Testis (tissue), 3 donors: Measurements from ENCODE around the gene ERICH3. TPM values are rescaled to one million over a fixed set of nuclear protein-coding genes. Genes with fewer than 3 reads are reported as not detected.

Experiments used
- DNase-seq: peaks from one replicate; pipeline ENCODE4 v3.0.0-alpha.2; 2019
- H3K27ac ChIP-seq, 2 donors: fragments of 200-600 bp; sonication (generic); one replicate each; pipeline ENCODE4 v1.5.1; 2019
- H3K27me3 ChIP-seq: fragments of 200-600 bp; sonication (generic); one replicate; pipeline ENCODE4 v1.5.1; 2019
- H3K36me3 ChIP-seq: fragments of 200-600 bp; sonication (generic); one replicate; pipeline ENCODE4 v1.5.1; 2017; ENCODE audit warnings: low read depth; ENCODE audit errors: missing control alignments
- H3K4me1 ChIP-seq: fragments of 200-600 bp; sonication (generic); one replicate; pipeline ENCODE4 v1.5.1; 2019
- H3K4me3 ChIP-seq, 2 donors: fragments of 200-600 bp; sonication (generic); one replicate each; pipeline ENCODE4 v1.5.1; 2017 to 2019
- H3K9me3 ChIP-seq: fragments of 200-600 bp; sonication (generic); one replicate; pipeline ENCODE4 v1.5.1; 2017
- POLR2A ChIP-seq: fragments of 450-650 bp; IDR thresholded peaks from one replicate; pipeline ENCODE4 v1.6.1; 2017; ENCODE audit warnings: antibody characterized with exemption, mild to moderate bottlenecking, moderate library complexity
- WGBS, 2 donors: methylation state at CpG; one replicate each; pipeline ENCODE4 v1.1.5; 2018; 5-methylcytosine and 5-hydroxymethylcytosine counted together
- intact Hi-C: fragments of 100-400 bp; cut with DNase I; formaldehyde crosslinking; loops from one replicate; pipeline ENCODE4 v1.15.1; 2023; ENCODE audit warnings: low total_unique reads
- polyA plus RNA-seq: library from polyadenylated mRNA; stranded (reverse); fragments of 350-450 nt; fragmentation: Illumina TruSeq; extraction: RNeasy Lipid Tissue Mini Kit (QIAGEN cat#74804); gene quantifications from one replicate; pipeline ENCODE4 v1.2.3, GENCODE V29; 2014; ENCODE audit warnings: low read depth, low replicate concordance; ENCODE audit not compliant: insufficient read depth
- total RNA-seq, 2 donors: library from RNA; depleted of rRNA; stranded (reverse); fragments of >200 nt; gene quantifications; one replicate each; pipeline ENCODE4 v1.2.3, GENCODE V29; 2016
- TF ChIP-seq, protein P1 (sequence below), 3 experiments: fragments of 450-650 bp in 2 of 3; fragments of 200-600 bp in 1 of 3; sonication (generic) in 1 of 3; IDR thresholded peaks; one replicate each; pipeline ENCODE4 v1.5.1; 2016 to 2019; ENCODE audit warnings: antibody characterized with exemption in 3 of 3, mild to moderate bottlenecking in 2 of 3, moderate library complexity in 1 of 3

The ERICH3 gene
- total and polyA plus RNA-seq, 3 donors from 2014 or later = 19.5 to 78.8 (median 35.7) TPM

DNA sequence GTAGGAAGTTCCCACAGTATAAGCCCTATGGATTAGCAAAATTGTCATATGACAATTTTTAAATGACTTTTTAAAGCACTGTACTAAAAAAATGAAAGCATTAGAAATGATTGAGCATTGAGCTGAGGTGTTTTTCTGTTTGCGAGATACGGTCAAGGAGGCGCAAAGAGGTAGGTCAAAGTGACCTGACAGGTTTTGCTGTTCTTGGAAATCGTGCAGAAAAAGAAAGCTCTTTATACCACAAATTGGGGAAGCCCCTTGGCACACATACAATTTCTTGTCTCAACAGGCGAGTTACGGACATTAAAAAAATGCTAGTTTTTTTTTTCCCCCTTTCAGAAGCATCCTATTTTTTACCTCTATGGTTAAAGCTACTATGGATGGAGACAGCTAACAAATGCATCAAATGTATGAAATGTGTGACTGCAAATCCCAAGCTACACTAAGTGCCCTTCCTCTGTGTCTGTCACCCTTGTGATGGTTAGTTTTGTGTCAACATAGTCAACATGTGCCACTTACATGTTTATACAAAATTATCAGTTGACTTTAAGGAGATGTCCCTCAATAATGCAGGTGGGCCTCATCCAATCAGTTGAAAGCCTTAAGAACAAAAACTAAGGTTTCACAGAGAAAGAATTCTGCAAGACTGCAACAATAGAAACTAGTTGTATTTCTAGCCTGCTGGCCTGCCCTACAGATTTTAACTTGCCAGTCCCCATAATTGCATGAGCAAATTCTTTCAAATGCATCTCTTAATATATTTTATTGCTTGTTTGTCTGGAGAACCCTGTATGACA, 30.0 kb upstream of the ERICH3 start:
- intact Hi-C loops = no loop called here
- DNase-seq = no peak
- H3K9me3 ChIP-seq = no peaks in the 10 kb centered on the region
- no peak overlapping the region for H3K27ac ChIP-seq
- 93 to 96% methylated on average over 6 of the region's 6 CpGs for WGBS, 2 donors
- H3K36me3 ChIP-seq = no peaks in the 10 kb centered on the region
- no peaks in the 10 kb centered on the region for H3K4me1 ChIP-seq
- H3K27me3 ChIP-seq = no peaks in the 10 kb centered on the region
- TF ChIP-seq POLR2A = no peak
- TF ChIP-seq, protein P1, sequence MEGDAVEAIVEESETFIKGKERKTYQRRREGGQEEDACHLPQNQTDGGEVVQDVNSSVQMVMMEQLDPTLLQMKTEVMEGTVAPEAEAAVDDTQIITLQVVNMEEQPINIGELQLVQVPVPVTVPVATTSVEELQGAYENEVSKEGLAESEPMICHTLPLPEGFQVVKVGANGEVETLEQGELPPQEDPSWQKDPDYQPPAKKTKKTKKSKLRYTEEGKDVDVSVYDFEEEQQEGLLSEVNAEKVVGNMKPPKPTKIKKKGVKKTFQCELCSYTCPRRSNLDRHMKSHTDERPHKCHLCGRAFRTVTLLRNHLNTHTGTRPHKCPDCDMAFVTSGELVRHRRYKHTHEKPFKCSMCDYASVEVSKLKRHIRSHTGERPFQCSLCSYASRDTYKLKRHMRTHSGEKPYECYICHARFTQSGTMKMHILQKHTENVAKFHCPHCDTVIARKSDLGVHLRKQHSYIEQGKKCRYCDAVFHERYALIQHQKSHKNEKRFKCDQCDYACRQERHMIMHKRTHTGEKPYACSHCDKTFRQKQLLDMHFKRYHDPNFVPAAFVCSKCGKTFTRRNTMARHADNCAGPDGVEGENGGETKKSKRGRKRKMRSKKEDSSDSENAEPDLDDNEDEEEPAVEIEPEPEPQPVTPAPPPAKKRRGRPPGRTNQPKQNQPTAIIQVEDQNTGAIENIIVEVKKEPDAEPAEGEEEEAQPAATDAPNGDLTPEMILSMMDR (IDR thresholded peaks at IDR 0.05) = no peak
- H3K4me3 ChIP-seq = no peak overlapping the region

DNA sequence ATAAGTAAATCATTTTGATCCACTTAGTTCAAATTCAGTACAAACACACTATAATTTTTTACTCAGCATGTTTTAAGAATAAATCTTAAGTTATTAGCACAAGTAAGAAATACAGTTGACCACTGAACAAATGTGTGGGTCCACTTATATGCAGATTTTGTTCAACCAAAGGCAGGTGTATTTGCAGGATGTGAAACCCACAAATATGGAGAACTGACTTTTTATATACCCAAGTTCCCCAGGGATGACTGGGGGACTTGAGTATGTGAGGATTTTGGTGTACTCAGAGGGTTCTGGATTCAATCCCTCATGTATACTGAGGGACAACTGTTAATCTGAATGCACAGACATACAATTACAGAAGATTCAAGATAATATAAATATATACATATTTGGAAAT, 25.7 kb upstream of the ERICH3 start:
- DNase-seq = no peak
- Histone ChIP-seq H3K4me3 (no peak overlapping the region), H3K36me3 (no peaks in the 10 kb centered on the region), H3K27ac (no peak overlapping the region), H3K9me3 (no peaks in the 10 kb centered on the region), H3K4me1 (no peaks in the 10 kb centered on the region), H3K27me3 (no peaks in the 10 kb centered on the region)
- no peak for TF ChIP-seq POLR2A
- TF ChIP-seq, protein P1 (IDR thresholded peaks at IDR 0.05) = no peak
- intact Hi-C loops = no loop called here

DNA sequence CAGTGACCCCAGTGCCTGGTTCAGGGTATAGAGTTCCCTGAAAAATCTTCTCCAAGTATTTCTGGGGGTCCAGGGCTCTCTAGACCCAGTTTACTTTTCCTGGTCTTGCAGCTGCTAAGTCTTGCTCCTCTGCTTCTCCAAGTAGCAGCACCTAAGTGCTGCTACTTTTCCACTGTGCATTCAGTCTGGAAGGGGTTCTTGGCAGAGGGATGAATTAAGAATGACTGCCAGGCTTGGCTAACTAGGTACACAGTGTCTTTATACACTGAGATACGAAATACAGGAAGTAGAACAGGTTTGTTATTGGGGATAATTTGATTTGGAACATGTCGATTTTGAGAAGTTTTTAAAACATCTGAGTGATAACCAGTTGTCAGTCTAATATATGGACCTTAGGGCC, 24.2 kb upstream of the ERICH3 start:
- Histone ChIP-seq H3K27me3 (no peaks in the 10 kb centered on the region), H3K4me1 (no peaks in the 10 kb centered on the region), H3K27ac (no peak overlapping the region), H3K36me3 (no peaks in the 10 kb centered on the region), H3K4me3 (no peak overlapping the region), H3K9me3 (no peaks in the 10 kb centered on the region)
- intact Hi-C loops = no loop called here
- no peak for TF ChIP-seq POLR2A
- TF ChIP-seq, protein P1 (IDR thresholded peaks at IDR 0.05) = no peak
- 22 to 45% methylated on average over 2 of the region's 2 CpGs for WGBS, 2 donors
- no peak for DNase-seq

DNA sequence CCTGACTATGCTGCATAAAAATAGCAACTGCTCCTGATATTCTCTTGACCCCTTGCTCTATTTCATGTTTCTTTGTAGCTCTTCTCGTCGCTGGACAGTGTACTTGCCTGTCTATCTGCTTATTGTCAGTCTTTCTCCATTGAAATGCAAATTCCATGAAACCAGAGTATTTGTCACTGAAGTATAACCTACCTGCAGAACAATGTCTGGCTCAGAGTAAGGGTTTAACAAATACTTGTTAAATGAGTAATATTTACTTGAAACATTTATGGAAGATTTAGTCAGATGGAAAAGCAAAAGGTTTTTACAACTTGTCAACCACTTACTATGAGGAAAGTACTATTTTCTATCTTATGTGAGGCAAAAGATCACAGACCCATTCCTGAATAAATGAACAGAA, 19.9 kb upstream of the ERICH3 start:
- DNase-seq = no peak
- Histone ChIP-seq H3K27ac (no peak overlapping the region), H3K27me3 (no peaks in the 10 kb centered on the region), H3K4me3 (no peak overlapping the region), H3K9me3 (no peaks in the 10 kb centered on the region), H3K36me3 (no peaks in the 10 kb centered on the region), H3K4me1 (peaks cover 6% of the 10 kb centered on the region)
- intact Hi-C loops = no loop called here
- TF ChIP-seq POLR2A = no peak
- TF ChIP-seq, protein P1 (IDR thresholded peaks at IDR 0.05) = no peak
- WGBS, 2 donors = 56 to 73% methylated on average over 2 of the region's 2 CpGs

DNA sequence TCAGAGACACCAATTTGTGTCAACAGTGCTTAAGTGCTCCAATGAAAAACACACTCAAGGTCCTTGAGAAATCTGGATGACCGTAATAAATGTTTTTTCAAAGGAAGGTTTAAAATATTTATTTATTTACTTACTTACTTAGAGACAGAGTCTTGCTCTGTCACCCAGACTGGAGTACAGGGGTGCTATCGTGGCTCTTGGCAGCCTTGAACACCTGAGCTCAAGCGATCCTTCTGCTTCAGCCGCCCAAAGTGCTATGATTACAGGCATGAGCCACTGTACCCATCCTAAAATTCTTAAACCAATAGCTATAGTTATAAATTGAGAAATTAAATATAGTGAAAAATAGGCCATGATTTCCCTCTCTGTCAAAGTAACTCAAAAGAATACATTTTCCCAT, 17.3 kb upstream of the ERICH3 start:
- intact Hi-C loops = no loop called here
- Histone ChIP-seq H3K27ac (no peak overlapping the region), H3K4me3 (no peak overlapping the region), H3K4me1 (peaks cover 6% of the 10 kb centered on the region), H3K27me3 (no peaks in the 10 kb centered on the region), H3K36me3 (no peaks in the 10 kb centered on the region), H3K9me3 (no peaks in the 10 kb centered on the region)
- no peak for TF ChIP-seq POLR2A
- TF ChIP-seq, protein P1 (IDR thresholded peaks at IDR 0.05) = no peak
- 81% methylated on average over 4 of the region's 4 CpGs for WGBS, 2 donors
- no peak for DNase-seq
